Activated CD4-positive, alpha-beta T cell treated with anti-CD3 and anti-CD28 coated beads, Interleukin-2, amount 50 U/mL, for 24 hours (primary cell): Measurements from ENCODE around the gene PTAFR.
"Not testable (repeated sequence)": the region's sequence is repeated elsewhere in the genome, so short reads cannot be mapped to it uniquely, and the experiment has no call there.

Experiments used
- DNase-seq, 2 donors: peaks; one replicate each; pipeline ENCODE4 v3.0.0-alpha.2; 2020; ENCODE audit warnings: low read depth in 1 of 2, low spot score in 1 of 2

The PTAFR gene

DNA sequence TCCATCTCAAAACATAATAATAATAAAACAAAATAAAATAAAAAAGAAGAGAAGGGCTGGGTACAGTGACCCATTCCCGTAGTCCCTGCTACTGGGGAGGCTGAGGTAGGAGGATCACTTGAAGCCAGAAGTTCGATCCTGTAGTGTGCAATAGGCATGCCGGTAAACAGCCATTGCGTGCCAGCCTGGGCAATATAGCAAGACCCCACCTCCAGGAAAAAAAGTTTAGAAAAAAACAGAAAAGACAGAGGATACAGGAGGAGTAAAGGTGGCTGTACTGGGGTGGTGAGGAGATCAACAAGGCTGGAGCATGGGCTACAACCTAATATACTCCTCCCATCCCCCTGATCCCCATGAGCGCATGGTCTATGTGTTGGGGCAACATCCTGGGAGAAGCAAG lies 30.8 kb downstream of the PTAFR start:
- DNase-seq = no peak

DNA sequence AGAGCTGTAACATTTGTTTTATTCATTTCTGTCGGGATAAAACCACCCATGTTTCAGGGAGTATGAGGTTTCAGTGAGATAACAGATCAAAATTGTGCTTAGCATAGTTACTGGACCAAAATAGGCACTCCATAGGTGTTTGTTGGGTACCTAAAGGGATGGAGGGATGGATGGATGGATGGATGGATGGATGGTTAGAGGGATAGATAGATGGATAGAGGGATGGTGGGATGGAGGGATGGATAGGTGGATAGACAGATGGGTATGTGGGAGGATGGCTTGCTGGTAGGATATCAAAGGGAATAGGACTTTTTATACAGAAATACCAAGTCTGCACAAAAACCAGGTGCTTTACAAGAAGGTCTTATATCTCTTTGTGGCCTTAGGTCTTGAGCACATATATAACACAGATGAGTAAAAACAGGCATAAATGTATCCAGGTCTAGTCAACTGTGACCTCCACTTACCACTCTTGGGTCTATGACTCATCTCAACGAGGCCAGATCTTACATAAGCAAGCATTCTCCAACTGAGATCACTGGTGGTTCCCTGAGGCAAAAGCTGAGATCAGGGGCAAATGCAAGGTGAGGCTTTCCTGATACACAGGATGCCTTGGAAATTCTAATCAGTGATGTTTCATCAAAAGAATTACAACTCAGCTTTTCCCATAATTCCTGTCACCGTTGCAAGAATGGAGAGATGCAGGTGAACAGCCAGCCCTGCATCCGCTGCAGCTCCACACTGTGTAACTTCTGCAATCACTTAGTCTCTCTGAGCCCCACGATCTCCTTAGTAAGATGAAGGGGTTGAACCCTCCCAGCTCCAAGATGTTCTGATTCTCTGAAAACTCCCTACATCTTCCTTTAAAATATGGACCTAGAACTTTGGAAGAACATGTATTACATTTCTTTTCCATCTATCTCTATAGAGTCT lies 32.0 kb downstream of the PTAFR start:
- DNase-seq = peak in 1 of 2 donors; percentile 10

DNA sequence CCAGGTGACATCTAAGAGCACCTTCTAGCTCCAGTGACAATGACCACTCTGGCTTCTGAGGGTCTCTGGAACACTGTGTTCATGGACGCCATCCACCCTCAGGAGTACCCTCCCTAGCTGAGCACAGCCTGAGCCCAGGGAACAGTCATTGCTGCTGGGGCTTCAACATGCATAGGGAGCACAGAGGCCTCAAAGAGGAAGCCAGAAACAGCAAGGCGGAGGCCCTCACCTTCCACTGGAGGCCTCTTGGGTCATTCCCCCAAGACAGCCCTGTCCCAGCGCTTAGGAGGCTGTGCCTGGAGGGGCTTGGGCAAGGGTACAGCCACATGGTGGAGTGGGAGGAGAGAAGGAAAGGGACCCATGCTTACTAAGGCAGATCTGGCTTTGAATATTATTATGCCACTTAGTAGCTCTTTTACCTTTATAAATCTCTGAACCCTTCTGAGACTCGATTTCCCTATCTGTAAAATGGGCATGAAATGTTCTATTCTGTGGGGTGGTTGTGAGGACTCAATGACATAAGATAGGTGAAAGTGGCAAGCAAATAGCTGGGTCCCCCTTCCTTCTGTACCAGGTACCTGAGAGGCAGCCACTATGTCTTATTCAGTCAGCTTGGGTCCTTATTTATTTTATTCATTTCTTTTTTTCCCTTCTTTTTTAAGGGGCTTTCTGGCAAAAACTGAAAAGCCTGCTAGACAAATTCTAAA lies 32.8 kb downstream of the PTAFR start:
- DNase-seq = no peak

DNA sequence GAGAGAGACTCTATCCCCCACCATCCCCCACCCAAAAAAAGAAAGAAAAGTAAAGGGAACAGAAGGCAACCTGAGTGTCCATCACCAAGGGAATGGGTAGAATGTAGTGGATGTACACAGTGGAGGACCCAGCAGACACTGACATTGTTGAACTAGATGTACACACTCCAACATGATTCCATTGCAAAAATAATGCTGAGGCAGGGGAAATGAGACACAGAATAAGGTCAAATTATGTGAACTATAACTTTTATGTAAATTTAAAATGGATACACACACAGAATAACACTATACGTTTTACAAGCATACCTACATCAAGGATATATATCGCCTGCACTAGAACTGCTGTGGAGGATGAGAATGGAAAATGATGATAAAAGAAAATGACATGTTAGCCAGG lies 34.8 kb downstream of the PTAFR start:
- no peak for DNase-seq

DNA sequence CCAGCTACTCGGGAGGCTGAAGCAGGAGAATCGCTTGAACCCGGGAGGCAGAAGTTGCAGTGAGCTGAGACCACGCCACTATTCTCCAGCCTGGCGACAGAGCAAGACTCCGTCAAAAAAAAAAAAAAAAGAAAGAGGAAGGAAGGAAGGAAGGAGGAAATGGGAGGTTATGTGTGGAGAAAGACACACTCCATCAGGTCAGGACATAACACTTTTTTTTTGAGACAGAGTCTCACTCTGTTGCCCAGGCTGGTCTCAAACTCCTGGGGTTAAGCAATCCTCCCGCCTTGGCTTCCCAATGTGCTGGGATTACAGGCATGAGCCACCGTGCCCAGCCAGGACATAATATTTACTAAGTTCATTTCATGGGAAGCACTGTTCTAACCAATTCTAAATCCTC lies 36.6 kb downstream of the PTAFR start:
- not testable (repeated sequence) for DNase-seq

DNA sequence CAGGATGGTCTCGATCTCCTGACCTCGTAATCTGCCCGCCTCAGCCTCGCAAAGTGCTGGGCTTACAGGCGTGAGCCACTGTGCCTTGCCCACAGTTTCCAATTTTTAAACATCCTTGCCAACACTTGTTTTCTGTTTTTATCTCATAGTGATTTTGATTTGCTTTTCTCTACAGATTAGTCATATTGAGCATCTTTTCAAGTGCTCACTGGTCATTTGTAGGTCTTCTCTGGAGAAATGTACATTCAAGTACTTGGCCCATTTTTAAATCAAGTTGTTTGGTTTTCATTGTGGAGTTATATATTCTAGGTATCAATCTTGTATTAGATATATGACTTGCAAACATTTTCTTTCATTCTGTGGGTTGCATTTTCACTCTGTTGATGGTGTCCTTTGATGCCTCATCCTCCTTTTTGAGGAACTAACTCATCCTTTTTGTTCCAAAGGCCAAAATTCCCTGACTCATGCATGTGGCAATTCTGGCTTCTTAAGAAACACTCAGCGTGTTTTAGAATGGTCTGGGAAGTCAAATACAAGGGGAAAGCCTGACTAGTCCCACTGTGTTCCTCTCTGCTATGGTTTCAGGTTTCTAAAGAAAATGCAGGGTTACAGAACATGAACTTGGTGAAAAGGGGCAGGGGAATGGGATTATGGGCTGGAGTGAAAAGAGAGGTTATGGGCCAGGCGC lies 37.3 kb downstream of the PTAFR start:
- DNase-seq = no peak

DNA sequence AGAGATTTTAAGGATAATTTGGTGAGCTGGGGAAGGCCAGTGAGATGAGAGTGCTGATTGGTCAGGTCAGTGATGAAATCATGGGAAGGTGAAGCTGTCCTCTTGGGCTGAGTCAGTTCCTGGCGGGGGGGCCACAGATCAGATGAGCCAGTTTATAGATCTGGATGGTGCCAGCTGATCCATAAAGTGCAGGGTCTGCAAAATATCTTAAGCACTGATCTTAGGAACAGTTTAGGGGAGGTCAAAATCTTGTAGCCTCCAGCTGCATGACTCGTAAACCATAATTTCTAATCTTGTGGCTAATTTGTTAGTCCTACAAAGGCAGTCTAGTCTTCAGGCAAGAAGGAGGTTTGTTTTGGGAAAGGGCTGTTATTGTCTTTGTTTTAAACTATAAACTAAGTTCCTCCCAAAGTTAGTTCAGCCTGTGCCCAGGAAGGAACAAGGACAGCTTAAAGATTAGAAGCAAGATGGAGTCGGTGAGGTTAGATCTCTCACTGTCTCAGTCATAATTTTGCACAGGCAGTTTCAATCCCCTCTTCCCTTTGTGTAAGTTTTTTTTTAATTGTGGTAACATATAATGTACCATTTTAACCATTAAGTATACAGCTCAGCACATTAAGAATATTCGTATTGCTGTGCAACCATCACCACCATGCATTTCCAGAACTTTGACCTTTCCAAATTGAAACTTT lies 39.4 kb downstream of the PTAFR start:
- DNase-seq = no peak

DNA sequence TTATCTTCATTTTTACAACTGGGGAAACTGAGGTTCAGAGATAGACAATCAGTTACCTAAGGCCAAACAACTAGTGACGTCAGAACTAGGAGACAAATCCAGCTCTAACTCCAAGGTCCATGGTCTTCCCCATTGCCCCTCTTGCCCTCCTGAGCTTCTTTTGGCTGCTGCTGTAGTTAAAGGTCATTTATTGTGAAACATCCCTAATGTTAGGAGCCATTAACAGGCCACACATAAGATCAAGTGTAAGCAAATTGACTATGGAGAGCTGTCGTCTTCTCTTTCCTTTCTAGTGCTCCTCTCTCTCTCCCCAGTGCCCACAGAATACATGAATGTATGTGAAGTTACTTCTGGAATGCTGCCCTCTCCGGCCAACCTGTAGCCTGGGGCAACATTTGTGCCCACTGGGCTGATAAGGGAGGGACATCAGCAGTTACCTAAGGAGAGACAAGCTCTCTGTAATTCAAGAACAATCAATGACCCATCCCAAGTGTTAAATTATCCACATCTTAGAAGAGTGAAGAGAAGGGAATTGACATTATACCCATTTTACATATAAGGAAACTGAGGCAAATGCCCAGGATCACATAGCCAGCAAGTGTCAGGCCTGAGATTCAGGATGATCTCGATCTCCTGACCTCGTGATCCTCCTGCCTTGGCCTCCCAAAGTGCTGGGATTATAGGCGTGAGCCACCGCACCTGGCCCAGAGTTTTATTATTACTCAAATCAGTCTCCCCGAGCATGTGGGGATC lies 40.1 kb downstream of the PTAFR start:
- no peak for DNase-seq

DNA sequence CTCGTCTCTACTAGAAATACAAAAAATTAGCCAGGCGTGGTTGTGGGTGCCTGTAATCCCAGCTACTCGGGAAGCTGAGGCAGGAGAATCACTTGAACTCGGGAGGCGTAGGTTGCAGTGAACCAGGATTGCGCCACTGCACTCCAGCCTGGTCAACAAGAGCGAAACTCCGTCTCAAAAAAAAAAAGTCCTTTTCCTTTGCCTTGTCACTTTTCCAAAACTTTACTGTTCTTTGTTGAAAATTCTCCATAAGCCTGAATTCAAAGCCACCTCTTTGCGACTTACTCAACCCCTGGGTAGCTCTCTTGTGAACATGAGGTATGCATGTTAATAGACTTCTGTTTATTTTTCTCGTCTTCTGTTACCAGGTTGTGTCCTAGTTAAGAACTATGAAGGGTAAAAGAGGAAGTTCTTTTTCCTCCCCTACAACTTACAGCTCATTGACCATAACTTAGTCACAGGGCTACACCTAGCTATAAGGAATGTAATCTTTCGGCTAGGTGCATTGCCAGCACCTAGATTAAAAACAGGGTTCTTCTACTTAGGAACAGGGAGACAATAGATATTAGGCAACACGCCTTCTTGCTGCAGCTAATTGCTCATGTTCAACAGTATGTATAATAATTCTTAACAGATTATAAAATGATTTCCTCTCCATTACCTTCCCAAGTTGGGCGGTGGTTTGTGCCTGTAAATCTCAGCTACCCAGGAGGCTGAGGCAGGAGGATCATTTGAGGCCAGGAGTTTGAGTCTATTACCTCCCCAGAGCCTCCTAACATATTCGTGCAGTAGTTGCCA lies 40.9 kb downstream of the PTAFR start:
- no peak for DNase-seq

DNA sequence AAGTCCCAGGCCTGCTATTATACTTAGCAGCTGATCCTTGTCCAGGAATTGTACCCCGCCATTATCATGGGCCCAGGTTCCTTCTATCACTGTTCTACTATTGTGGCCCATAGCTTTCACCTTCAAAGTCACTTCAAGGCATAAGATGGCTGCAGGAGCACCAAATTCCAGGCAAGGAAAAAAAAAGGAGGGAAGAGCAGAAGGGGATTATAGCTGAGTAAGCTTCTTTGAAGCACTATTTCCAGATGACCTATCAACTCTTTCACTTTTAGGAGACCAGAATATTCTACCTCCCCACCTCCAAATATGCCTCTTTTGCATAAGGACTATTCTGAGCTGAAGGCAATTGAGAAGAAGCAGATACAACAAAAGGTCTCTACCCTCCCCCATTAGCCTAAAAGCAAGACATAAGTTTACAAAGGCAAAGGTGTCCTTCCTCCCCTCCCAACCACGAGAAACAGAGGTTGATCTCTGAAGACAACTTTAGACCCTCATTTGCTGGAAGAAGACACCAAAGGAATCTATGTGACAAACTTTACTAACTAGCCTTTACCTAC lies 41.8 kb downstream of the PTAFR start:
- no peak for DNase-seq

DNA sequence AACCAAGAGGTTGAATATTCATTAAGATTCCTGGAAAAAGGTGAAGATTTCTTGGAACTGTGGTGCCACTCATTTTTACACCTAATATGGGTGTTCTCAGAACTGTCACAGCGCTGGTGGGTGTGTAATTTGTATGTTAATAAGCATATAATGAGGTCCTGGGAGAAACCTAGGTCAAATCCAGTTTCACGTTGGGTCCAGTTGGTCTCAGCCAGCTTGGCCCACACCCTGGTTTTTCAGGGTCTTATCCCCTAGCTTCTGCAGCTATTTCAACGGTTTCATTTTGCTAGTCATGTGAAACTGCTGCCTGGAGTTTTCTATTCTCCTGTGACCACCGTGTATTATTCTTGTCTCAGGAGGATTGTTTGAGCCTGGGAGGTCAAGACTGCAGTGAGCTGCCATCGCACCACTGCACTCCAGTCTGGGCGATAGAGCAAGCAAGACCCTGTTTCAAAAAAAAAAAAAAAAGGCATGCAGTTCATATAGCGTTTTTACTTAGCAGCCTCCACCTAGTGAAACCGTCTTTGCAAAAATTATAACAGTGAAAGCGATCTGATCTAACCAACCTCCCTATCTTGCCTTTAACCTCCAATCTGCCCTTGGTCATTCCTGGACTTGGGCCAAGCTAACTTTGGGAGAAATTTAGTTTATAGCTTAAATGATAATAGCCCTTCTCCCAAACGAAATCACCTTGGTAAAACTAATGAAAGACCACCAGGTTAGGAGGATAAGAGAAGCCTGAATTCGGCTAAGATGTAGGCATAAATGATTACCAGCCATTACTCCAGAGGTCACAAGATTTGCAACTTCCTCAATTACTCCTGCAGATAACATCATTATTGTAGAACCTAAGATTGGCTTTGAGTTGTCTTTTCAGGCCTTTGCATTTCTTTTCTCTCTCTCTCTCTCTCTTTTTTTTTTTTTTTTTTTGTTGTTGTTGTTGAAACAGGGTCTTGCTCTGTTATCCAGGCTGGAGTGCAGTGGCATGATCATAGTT lies 44.0 kb downstream of the PTAFR start:
- no peak for DNase-seq

DNA sequence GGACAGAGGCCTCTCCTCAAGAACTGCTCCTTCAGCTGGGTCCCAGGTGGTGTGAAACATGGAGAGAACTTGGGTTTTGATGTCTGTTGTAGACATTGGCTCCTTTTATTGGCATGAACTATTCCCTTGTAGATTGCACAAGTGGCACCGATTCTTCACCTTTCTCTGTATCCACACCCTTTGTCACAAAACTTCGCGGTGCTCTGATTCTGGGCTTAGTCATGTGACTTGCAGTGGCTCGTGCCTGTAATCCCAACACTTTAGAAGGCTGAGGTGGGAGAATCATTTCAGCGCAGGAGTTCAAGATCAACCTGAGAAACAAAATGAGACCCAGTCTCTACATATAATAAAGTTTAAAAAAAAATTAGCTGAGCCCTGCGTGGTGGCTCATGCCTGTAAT lies 45.6 kb downstream of the PTAFR start:
- DNase-seq = no peak

DNA sequence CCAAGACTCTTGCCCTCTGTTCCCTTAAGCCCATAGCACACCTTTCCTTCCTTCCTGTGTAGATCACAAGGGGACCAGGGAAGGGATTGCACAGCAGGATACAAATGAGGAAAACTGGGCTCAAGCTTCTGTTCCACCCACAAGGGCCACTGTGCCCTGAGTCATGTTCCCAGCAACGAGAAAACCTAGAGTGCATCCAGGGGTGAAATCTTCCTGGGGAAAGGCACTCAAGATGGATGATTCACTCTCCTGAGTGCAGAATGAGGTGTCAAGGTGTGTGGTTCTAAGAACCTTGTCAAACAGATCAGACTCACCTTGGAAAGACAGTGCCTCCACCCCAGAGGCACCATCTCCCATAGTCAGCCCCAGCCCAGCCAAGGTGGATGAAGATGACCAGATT lies 47.3 kb downstream of the PTAFR start:
- DNase-seq = no peak

DNA sequence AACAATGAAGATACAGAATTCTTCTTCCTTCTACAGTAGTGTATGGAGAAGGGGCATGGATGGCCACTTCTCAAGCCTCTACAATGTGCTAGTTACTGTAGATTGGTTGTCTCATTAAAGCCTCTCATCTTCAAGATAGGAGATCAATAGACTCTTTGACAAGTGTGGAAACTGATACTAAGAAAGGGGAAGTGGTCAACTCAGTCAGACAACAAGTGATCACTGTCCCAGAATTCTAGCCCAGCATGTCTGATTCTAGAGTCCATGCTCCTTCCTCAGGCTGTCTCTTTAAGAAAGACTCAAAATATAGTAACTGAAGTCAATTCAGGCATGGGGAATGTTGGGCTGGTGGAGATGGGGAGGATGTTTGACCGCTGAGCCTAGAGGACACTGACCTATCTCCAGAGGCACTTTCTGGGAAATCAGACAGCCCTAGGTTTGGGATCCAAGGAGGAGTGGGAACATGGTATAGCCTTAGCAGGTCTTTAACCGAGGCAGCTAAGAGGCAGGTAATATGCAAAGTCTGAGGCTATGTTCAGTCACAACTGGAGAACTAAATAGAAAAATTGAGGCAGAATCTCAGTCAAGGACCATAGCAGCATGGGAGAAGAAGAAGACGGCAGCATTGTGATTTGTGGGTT lies 48.8 kb downstream of the PTAFR start:
- DNase-seq = no peak

DNA sequence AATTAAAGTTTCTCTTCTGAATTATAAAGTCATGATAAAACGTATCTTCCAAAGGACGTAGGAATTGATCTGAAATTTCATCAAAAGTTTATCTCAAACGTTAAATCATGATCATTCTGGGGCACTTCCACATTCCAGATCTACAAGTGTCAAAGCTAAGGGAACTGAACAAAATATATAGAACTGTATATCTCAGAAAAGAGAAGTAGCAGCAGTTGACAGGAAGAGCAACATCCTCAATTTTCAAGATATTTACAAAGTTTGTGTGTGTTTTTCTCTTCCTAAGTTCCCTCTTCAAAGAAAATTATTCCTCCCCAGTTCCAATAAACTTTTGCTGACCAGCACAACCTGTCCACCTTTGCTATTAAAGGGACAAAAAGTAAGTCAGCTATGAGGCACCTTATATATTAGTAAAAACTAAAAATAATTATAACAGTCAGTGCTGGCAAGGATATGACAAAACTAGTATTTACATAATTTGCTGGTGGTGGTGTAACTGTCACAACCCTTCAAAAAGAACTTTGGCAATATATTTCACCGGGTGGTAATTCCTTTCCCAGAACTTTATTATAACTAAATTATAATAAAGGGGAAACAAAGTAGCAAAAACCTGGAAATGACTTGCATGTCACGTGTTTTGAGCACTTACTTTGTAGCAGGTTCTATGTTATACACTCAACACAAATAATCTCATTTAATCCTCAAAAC lies 49.6 kb downstream of the PTAFR start:
- no peak for DNase-seq

DNA sequence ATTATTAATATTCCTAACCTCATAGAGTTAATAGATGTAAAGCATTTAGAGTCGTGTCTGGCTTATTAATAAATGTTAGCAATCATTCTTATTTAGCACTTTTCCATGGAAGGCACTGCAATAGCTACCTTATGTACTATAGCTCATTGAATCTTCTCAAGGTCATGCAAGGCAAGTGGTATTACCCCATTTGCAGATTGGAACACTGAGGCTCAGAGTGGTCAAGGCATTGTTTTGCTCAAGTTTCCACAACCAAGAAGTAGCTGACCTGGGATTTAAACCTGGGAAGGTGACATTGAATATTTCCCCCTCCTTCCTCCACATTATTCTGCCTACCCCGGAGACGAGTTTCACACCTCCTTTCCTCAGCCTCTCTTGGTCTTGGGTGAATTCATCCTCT lies 50.3 kb downstream of the PTAFR start:
- no peak for DNase-seq

DNA sequence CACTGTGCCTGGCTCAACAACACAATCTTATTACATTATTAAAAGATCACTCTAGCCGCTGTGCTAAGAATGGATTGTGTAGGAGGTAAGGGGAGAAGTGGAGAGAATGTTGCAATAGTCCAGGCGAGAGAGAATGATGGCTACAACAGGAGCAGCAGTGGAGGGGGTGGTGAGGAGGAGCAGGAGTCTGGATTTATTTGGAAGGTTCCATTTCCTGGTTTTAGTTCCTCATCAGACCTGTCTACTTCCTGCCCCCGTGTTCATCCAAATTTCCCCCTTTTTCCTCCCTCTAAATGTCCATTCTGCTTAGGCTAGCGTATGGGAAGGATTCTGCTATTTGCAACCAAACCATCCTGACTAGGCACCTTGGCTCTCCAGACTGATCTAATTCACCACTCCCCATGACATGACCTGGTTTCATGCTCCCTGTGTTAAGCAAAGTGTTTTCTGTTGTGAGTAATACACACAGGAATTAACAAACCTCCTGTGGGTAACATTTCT lies 53.0 kb downstream of the PTAFR start:
- DNase-seq = no peak
